GM12801 (cell line): ENCODE results near the gene CDH23.

Source experiments
- TF ChIP-seq, protein P1 (sequence below): IDR thresholded peaks from one replicate; pipeline ENCODE4 v1.5.1; 2011; ENCODE audit warnings: control low read depth; ENCODE audit not compliant: insufficient read length; ENCODE audit errors: extremely low read depth

The CDH23 gene

DNA sequence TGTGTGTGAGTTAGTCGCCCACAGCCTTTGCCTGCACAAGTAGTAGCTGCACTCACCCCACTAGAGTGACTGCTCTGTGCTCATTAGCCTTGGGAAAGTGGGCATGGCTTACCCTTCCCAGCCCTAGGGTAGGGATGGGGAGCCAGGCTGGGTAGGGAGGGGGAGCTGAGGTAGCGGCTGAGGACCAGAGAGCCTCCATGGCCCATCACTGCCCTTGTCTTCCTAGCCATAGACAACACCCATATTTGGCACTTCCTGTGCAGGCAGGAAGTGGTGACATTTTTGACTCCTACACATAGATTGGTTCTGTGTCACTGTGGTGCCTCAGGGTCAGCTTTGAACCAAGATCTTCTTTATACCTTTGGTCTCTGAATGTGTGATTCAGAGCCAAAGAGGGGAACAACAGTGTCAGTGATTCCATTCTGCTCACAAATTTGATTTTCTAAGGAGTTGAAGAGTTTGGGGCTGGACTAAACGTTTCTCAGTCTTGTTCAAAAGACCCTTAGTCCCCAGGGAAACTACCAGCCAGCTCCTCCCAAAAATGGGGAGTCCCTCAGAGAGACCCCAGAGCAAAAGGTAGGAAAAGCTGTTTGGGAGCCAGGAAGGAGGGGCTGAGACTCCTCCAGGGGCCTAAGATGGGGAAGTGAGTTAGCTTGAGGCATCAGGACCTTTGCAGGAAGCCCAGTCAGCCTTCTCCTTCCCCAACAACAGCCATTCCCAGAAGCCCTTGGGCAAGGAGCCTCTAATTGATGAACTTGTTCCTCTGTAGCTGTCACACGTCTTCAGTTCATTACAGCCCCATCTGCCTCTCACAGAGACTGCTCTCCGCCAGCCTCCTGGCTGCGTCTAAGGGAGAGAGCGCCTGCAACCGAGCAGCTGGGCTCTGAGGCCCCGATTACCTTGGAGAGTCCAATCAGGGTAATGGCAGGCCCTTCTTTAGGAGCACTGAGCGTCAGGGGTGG is 135.0 kb downstream of the CDH23 start:
- TF ChIP-seq, protein P1, sequence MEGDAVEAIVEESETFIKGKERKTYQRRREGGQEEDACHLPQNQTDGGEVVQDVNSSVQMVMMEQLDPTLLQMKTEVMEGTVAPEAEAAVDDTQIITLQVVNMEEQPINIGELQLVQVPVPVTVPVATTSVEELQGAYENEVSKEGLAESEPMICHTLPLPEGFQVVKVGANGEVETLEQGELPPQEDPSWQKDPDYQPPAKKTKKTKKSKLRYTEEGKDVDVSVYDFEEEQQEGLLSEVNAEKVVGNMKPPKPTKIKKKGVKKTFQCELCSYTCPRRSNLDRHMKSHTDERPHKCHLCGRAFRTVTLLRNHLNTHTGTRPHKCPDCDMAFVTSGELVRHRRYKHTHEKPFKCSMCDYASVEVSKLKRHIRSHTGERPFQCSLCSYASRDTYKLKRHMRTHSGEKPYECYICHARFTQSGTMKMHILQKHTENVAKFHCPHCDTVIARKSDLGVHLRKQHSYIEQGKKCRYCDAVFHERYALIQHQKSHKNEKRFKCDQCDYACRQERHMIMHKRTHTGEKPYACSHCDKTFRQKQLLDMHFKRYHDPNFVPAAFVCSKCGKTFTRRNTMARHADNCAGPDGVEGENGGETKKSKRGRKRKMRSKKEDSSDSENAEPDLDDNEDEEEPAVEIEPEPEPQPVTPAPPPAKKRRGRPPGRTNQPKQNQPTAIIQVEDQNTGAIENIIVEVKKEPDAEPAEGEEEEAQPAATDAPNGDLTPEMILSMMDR: no peak

DNA sequence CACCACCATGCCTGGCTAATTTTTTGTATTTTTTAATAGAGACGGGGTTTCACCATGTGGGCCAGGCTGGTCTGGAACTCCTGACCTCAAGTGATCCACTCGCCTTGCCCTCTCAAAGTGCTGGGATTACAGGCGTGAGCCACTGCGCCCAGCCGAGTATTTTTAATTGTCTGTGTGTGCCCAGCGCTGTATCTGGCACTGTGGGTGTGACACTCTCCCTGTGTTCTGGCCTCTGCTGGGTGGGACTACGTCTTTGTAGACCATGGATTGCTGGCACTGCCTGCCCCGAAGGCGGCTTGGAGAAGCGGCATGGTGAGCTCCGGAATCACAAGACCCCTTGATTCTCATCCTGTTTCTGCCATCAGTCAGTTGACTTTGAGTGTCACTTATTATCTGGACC is 136.2 kb downstream of the CDH23 start:
- TF ChIP-seq, protein P1: no peak

DNA sequence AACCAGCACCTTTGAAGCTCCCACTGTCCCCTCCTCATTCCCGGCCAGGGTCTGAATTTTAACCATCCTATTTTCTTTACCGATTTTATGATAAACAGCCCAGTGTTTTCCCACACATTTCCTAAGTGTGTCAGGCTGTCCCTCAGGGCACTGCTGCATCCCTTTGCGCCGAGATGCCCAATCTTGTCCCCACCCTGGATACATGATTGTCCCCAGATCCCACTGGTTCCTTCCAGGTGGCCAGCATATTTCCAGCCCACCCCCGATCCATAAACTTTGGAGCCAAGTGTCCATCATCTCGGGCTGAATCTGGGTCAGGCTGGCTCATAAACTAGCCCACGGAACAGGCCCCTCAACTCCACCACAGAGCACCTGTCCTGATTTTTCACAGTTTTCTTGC is 137.2 kb downstream of the CDH23 start:
- TF ChIP-seq, protein P1: no peak

DNA sequence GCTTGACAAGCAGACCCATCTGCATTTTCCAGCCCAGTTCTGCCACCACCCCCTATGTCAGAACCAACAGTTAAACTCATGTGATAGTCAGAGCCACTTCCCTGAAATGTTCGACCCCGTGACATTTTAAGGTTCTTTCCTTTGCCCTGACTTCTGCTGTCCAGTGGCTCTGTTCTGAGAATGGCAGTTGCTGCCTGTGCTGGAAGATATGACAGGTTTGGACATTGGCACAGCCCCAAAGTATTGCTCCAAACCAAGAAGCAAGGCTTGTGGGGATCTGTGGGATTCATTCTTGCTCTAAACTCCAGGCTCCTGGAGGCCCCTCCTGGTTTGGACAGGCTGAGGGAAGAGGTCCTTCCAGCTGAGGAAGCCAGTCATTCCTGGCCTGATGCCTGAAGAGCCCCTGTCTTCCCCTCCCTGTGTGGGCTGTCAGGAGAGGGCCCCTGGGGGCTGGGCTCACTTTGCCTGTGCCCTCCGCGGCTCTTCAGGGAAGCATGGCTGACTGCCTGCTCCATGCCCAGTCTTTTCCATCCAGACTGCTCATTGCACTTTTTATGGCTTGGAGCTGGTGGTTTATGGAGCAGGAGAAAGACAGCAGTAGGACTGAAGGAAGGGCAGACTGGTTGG is 138.0 kb downstream of the CDH23 start:
- TF ChIP-seq, protein P1: no peak

DNA sequence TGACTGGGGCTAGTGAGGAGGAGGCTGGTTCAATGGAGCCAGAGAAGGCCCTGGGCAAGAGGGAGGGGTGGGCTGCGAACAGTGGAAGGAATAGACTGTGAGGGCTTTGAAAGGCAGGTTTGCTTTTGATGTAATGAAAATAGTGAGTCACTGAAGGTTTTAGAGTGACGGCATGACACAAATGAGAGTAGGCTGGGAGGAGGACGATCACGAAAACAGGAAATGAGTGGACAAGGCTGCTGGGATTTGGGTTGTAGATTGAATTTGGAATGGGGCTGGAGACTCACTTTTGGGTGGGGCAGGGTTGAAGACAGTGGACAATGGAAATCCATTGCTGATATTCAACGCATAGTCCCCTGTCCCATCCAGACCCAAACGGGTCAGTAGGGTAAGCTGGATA is 139.6 kb downstream of the CDH23 start:
- TF ChIP-seq, protein P1: no peak

DNA sequence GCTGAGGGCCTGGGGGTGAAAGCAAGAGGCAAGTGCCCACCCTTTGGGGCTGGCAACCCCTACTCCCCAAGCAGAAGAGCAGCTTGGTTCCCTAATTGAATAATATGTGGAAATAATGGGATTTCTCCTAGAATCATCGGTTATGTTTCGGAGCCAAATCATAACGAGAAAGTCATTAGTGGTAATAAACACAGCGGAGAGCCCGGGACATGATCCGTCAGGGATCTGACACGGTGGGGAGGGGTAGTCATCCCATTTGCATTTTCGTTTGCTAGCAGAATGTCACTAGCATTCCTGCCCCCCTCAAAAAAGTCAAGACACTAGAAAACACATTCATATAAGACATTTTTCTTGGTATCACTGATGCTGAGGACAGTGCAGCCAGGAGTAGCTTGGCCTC is 140.4 kb downstream of the CDH23 start:
- TF ChIP-seq, protein P1: no peak

DNA sequence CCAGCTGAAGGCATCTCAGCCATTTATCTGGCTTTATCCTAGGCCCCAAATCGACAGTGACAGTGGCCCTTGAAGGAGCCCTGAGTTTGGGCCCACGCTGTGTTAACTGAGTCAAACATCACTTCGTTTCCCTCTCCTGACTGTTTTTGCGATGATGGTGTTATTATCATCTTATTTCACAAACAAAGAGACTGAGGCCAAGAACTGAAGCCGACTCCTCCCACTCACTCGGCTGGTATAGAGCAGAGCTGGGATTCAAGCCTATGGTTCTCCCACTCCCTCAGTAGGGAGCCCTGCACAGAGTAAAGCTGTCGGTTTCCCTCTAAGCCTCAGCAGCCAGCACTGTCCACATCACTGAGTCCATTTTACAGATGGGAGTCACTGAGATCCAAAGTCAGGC is 141.0 kb downstream of the CDH23 start:
- TF ChIP-seq, protein P1: no peak
